Endothelial cell of coronary artery (primary cell): ENCODE data around the gene CIZ1. TPM values are rescaled to one million over a fixed set of nuclear protein-coding genes. Genes with fewer than 3 reads are reported as not detected.

Experiments used
- total RNA-seq: library from RNA; depleted of rRNA; stranded (reverse); fragments of >200 nt; gene quantifications from 2 replicates; pipeline ENCODE4 v1.2.3, GENCODE V29; 2014

The CIZ1 gene
- total RNA-seq, result 17.9 and 30.1 TPM in 2 replicates

GRCh38 chr9:128191406-128192046 is at the start of gene CIZ1:
Gene CIZ1 (minus strand): TSS chr9:128191572. CDS start chr9:128190857, 715 bp downstream.

DNA sequence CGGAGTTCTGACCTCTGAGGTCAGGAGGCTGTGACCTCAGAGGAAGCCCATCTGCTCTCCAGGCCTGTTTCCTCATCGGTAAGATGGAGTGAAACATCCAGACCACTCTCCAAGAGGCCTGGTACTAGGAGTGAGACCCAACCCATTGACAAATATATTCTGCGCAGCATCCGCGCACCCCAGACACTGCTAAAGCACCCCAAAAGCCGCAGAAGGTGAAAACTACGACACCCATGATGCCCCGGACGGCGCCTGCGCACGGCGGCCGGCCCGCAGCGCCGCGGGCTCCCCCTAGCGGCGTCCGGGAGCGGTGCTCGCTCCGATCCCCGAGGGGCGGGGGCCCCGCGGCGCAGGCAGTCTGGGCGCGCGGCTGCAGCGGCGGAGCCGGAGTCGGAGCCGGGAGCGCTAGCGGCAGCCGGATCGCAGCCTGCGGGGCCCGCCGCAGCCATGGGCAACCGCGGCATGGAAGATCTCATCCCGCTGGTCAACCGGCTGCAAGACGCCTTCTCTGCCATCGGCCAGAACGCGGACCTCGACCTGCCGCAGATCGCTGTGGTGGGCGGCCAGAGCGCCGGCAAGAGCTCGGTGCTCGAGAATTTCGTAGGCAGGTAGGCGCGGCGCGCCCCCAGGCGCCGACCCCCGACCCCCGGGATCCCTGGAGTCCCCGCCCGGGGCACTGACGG is 11.8 kb upstream of the CIZ1 start, which contains the start of gene DNM1:
TSS of gene DNM1 (plus strand) at position 356 of the 683 bp plus-strand sequence. CDS start at position 448, 92 bp downstream.

GRCh38 chr9:128159784-128160602 is 31.4 kb downstream of the CIZ1 start, which contains the start of gene BBLN:
Gene BBLN (plus strand): TSS chr9:128160265. CDS start chr9:128160408, 143 bp downstream.

GRCh38 chr9:128149001-128149701 is 42.2 kb downstream of the CIZ1 start, which contains the start of gene LCN2:
Gene LCN2 (plus strand): TSS chr9:128149453. CDS start chr9:128149526, 73 bp downstream.

DNA sequence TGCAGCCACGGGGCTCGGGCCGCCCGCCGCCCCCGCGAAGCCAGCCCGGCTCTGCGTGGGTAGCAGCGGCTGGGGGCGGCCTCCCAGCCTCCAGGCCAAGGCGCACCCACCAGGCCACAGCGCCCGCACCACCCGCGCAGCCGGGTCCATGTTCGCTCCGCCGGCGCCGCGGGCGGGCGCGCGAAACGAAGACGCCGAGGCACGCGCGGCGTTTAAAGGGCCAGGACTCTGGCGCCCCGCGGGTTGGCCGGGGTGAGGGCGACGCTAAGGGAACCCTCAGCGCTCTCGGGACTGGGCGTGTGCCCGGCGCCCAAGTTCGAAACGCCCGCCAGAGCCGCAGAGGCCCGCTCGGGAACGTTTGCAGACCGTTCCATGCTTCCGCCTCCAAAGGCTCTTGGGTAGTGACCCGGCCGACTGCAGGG is 63.8 kb downstream of the CIZ1 start, which contains the start of gene PTGES2:
TSS of gene PTGES2 (minus strand) at position 162 of the 422 bp plus-strand sequence. CDS start at position 150, 12 bp downstream.

Other genes starting within 250 kb of the CIZ1 start
- 0.99 and 3.4 TPM in 2 replicates for gene EEIG1, start 210.6 kb downstream of the CIZ1 start, total RNA-seq
- 9.0 and 9.6 TPM in 2 replicates for gene NAIF1, start 124.3 kb downstream of the CIZ1 start, total RNA-seq
- gene SLC25A25, start 123.3 kb downstream of the CIZ1 start, total RNA-seq, result 12.6 and 16.1 TPM in 2 replicates
- gene PTGES2, start 63.8 kb downstream of the CIZ1 start, total RNA-seq, result 112 and 116 TPM in 2 replicates
- 0.18 TPM in 1 of 2 replicates, not detected in the other for gene LCN2, start 42.1 kb downstream of the CIZ1 start, total RNA-seq
- 19.5 and 21.7 TPM in 2 replicates for gene BBLN, start 31.3 kb downstream of the CIZ1 start, total RNA-seq
- gene DNM1, start 11.8 kb upstream of the CIZ1 start, total RNA-seq, result 0.27 and 2.9 TPM in 2 replicates
- gene GOLGA2, start 84.4 kb upstream of the CIZ1 start, total RNA-seq, result 55.2 and 83.3 TPM in 2 replicates
- 26.8 and 32.1 TPM in 2 replicates for gene SWI5, start 84.7 kb upstream of the CIZ1 start, total RNA-seq
- gene TRUB2, start 130.9 kb upstream of the CIZ1 start, total RNA-seq, result 24.1 and 31.8 TPM in 2 replicates
- 20.9 and 30.8 TPM in 2 replicates for gene COQ4, start 131.3 kb upstream of the CIZ1 start, total RNA-seq
- gene SLC27A4, start 149.0 kb upstream of the CIZ1 start, total RNA-seq, result 27.0 and 27.9 TPM in 2 replicates
- gene URM1, start 179.8 kb upstream of the CIZ1 start, total RNA-seq, result 39.2 and 43.2 TPM in 2 replicates
- 14.6 and 48.1 TPM in 2 replicates for gene CERCAM, start 229.3 kb upstream of the CIZ1 start, total RNA-seq